Testis (tissue), 2 donors: ENCODE results near the gene REC8.

Source experiments
- POLR2A ChIP-seq: fragments of 450-650 bp; IDR thresholded peaks from one replicate; pipeline ENCODE4 v1.6.1; 2017; ENCODE audit warnings: antibody characterized with exemption, mild to moderate bottlenecking, moderate library complexity
- TF ChIP-seq, protein P1 (sequence below), 3 experiments: fragments of 450-650 bp in 2 of 3; fragments of 200-600 bp in 1 of 3; sonication (generic) in 1 of 3; IDR thresholded peaks; one replicate each; pipeline ENCODE4 v1.5.1; 2016 to 2019; ENCODE audit warnings: antibody characterized with exemption in 3 of 3, mild to moderate bottlenecking in 2 of 3, moderate library complexity in 1 of 3

DNA sequence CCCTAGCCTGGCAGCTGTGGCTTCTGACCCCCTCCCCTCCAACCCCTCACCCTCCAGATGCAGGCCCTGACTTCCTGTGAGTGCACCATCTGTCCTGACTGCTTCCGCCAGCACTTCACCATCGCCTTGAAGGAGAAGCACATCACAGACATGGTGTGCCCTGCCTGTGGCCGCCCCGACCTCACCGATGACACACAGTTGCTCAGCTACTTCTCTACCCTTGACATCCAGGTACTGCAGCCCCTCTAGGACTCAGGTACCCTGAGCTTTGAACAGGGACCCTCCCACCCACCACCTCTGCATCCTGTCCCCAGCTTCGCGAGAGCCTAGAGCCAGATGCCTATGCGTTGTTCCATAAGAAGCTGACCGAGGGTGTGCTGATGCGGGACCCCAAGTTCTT is 16.8 kb upstream of the REC8 start:
- TF ChIP-seq POLR2A = no peak
- TF ChIP-seq, protein P1, sequence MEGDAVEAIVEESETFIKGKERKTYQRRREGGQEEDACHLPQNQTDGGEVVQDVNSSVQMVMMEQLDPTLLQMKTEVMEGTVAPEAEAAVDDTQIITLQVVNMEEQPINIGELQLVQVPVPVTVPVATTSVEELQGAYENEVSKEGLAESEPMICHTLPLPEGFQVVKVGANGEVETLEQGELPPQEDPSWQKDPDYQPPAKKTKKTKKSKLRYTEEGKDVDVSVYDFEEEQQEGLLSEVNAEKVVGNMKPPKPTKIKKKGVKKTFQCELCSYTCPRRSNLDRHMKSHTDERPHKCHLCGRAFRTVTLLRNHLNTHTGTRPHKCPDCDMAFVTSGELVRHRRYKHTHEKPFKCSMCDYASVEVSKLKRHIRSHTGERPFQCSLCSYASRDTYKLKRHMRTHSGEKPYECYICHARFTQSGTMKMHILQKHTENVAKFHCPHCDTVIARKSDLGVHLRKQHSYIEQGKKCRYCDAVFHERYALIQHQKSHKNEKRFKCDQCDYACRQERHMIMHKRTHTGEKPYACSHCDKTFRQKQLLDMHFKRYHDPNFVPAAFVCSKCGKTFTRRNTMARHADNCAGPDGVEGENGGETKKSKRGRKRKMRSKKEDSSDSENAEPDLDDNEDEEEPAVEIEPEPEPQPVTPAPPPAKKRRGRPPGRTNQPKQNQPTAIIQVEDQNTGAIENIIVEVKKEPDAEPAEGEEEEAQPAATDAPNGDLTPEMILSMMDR (IDR thresholded peaks at IDR 0.05) = no peak
